Stomach (tissue), 9 donors: ENCODE measurements around the gene UNC93A. TPM values are rescaled to one million over a fixed set of nuclear protein-coding genes. Genes with fewer than 3 reads are reported as not detected.
"Not testable (repeated sequence)": the region's sequence is repeated elsewhere in the genome, so short reads cannot be mapped to it uniquely, and the experiment has no call there.

ENCODE experiments used
- DNase-seq, 2 donors: peaks; one replicate each; pipeline versions ENCODE4 v3.0.0 to v3.0.0-alpha.2; 2013 to 2019
- H3K27ac ChIP-seq, 5 donors: fragments of 200-600 bp in 4 of 5; sonication (generic) in 4 of 5; one replicate each; pipeline ENCODE4 v1.5.1; 2013 to 2019; ENCODE audit warnings: mild to moderate bottlenecking in 1 of 5, moderate library complexity in 1 of 5
- H3K27me3 ChIP-seq, 3 donors: fragments of 200-600 bp; sonication (generic); one replicate each; pipeline ENCODE4 v1.5.1; 2017 to 2019; ENCODE audit warnings: mixed run types in 1 of 3
- H3K36me3 ChIP-seq, 4 donors: fragments of 200-600 bp; sonication (generic); 1 replicate in 3 of 4; 2 replicates in 1 of 4; pipeline ENCODE4 v1.5.1; 2016 to 2019
- H3K4me1 ChIP-seq, 4 donors: fragments of 200-600 bp; sonication (generic); one replicate each; pipeline ENCODE4 v1.5.1; 2016 to 2019
- H3K4me3 ChIP-seq, 4 donors: fragments of 200-600 bp; sonication (generic) in 3 of 4; one replicate each; pipeline ENCODE4 v1.5.1; 2016 to 2019; ENCODE audit warnings: mild to moderate bottlenecking in 1 of 4
- H3K9me3 ChIP-seq, 4 donors: fragments of 200-600 bp; sonication (generic); one replicate each; pipeline ENCODE4 v1.5.1; 2016 to 2019
- EP300 ChIP-seq: sonication (generic); formaldehyde crosslinking; IDR thresholded peaks from one replicate; pipeline ENCODE4 v1.6.1; 2017; ENCODE audit warnings: antibody characterized with exemption
- POLR2A ChIP-seq, 4 donors: fragments of 450-650 bp; IDR thresholded peaks; one replicate each; pipeline ENCODE4 v1.6.1; 2016; ENCODE audit warnings: antibody characterized with exemption in 4 of 4, control low read depth in 2 of 4, mild to moderate bottlenecking in 1 of 4, moderate library complexity in 1 of 4
- POLR2AphosphoS5 ChIP-seq, 3 donors: sonication (generic); formaldehyde crosslinking; IDR thresholded peaks; one replicate each; pipeline ENCODE4 v1.6.1; 2016; ENCODE audit warnings: antibody characterized with exemption in 3 of 3
- WGBS, 5 donors: extraction: QIAGEN DNeasy Blood & Tissue Kit in 3 of 5; methylation state at CpG; one replicate each; pipeline versions ENCODE4 v1.1.5 to v1.1.7; 2013 to 2018; 5-methylcytosine and 5-hydroxymethylcytosine counted together
- intact Hi-C: fragments of 100-400 bp; cut with DNase I; formaldehyde crosslinking; loops from one replicate; pipeline ENCODE4 v1.15.1; 2023; ENCODE audit warnings: low total_unique reads
- polyA plus RNA-seq, 3 donors: library from polyadenylated mRNA; stranded (reverse); fragments of 200-250 nt; gene quantifications; one replicate each; pipeline ENCODE4 v1.2.3, GENCODE V29; 2013
- total RNA-seq, 5 donors: library from RNA; depleted of rRNA; stranded (reverse); fragments of >200 nt; gene quantifications; one replicate each; pipeline versions ENCODE4 v1.1.0 to v1.2.3, GENCODE V29; 2014 to 2016
- TF ChIP-seq, protein P1 (sequence below), 7 experiments: fragments of 450-650 bp in 4 of 7; fragments of 200-600 bp in 3 of 7; sonication (generic) in 3 of 7; IDR thresholded peaks; one replicate each; pipeline ENCODE4 v1.5.1; 2016 to 2019; ENCODE audit warnings: antibody characterized with exemption in 7 of 7, control low read depth in 2 of 7, mild to moderate bottlenecking in 1 of 7
- donor health status: healthy with polysubstance abuse.
- donor health status: Bipolar disorder and iron deficiency.
- donor health status: healthy.

UNC93A gene
- total and polyA plus RNA-seq, 8 donors = 0.13 to 0.73 TPM; not detected in 6

DNA sequence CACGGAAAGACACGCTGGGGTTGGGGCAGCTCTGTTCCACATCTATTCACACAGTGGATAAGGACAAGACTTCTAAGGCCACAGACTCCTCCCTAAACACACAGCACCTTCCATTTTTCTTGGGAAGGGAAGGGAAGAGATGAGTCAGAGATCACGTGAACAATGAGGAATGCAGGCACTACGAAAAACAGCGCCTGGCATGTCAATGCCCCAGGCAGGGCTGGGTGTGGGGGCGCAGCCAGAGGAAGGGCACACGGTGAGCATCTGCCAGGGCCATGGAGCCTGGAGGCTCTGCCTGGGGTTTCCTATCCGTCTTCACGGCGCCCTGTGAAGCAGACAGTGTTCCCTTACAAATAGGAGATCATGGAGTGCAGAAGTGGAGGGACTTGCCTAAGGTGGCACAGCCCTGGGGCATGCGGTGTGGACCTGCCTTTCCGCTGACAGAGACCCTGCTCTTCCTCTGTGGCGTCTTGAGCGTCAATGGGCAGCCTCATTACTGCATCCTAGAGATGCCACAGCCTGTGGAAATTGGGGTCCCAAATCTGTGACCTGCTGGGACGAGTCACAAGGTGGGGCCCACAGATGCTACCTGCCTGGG is 15.4 kb downstream of the UNC93A start:
- no peak for TF ChIP-seq POLR2A (IDR thresholded peaks at IDR 0.05)
- no peak for TF ChIP-seq EP300
- TF ChIP-seq, protein P1, sequence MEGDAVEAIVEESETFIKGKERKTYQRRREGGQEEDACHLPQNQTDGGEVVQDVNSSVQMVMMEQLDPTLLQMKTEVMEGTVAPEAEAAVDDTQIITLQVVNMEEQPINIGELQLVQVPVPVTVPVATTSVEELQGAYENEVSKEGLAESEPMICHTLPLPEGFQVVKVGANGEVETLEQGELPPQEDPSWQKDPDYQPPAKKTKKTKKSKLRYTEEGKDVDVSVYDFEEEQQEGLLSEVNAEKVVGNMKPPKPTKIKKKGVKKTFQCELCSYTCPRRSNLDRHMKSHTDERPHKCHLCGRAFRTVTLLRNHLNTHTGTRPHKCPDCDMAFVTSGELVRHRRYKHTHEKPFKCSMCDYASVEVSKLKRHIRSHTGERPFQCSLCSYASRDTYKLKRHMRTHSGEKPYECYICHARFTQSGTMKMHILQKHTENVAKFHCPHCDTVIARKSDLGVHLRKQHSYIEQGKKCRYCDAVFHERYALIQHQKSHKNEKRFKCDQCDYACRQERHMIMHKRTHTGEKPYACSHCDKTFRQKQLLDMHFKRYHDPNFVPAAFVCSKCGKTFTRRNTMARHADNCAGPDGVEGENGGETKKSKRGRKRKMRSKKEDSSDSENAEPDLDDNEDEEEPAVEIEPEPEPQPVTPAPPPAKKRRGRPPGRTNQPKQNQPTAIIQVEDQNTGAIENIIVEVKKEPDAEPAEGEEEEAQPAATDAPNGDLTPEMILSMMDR (IDR thresholded peaks at IDR 0.05) = no peak
- TF ChIP-seq POLR2AphosphoS5 (IDR thresholded peaks at IDR 0.05) = no peak
- WGBS, 5 donors = 73 to 81% (median 78%) methylated on average over 13 to 15 of the region's 15 CpGs
- Histone ChIP-seq H3K4me3 (no peak overlapping the region), H3K36me3 (no peaks in the 10 kb centered on the region), H3K4me1 (peaks cover 0 to 13% (median 6%) of the 10 kb centered on the region in 4 donors), H3K27me3 (peaks cover 0 to 7% (median 0%) of the 10 kb centered on the region in 3 donors), H3K9me3 (no peaks in the 10 kb centered on the region), H3K27ac (no peak overlapping the region)
- DNase-seq = peak in 1 of 2 donors; percentile 34
- intact Hi-C loops = no loop called here

DNA sequence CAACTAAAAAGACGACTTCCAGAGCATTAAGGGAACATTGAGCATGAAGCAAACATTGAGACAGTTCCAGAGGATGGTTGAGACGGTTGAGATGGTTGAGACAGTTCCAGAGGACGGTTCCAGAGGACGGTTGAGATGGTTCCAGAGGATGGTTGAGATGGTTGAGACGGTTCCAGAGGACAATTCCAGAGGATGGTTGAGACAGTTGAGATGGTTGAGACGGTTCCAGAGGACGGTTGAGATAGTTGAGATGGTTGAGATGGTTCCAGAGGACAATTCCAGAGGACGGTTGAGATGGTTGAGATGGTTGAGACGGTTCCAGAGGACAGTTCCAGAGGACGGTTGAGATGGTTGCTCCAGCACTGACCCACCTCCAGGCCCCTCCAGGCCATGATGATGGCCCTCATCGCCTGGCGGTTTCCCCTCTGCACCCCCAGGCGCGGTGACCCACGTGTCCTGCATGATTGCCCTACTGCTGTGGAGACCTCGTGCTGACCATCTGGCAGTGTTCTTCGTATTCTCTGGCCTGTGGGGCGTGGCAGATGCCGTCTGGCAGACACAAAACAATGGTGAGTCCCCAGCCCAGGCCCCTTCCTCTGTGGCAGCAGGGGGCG is 16.3 kb downstream of the UNC93A start:
- DNase-seq = no peak
- no peak for TF ChIP-seq POLR2A (IDR thresholded peaks at IDR 0.05)
- H3K27me3 ChIP-seq = peaks cover 0 to 7% (median 0%) of the 10 kb centered on the region in 3 donors
- peaks cover 0 to 13% (median 7%) of the 10 kb centered on the region in 4 donors for H3K4me1 ChIP-seq
- no peaks in the 10 kb centered on the region for H3K9me3 ChIP-seq
- 78 to 87% (median 85%) methylated on average over 20 of the region's 20 CpGs for WGBS, 5 donors
- no peak overlapping the region for H3K27ac ChIP-seq
- no peaks in the 10 kb centered on the region for H3K36me3 ChIP-seq
- intact Hi-C loops = no loop called here
- no peak overlapping the region for H3K4me3 ChIP-seq

DNA sequence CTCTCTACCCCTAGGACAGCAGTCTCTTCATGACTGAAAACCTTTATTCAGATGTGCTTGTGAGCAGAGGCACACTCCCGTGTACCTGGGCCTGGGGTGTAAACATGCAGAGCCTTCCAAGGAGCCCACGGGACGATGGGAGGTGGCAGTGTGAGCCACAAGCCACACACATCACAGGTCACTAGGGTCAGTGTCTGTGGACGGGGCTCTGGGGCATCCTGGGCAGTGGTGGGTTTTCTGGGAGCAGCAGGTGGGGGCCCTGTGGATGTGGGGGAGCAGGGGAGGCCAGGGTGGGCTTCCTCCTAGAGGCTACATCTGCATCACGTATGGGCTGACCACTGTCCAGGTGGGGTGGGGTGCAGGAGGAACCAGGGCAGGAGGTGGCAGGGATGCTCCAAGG is 17.1 kb downstream of the UNC93A start:
- TF ChIP-seq POLR2AphosphoS5 (IDR thresholded peaks at IDR 0.05) (no peak), POLR2A (IDR thresholded peaks at IDR 0.05) (no peak), EP300 (no peak)
- TF ChIP-seq, protein P1 (IDR thresholded peaks at IDR 0.05) = no peak
- Histone ChIP-seq H3K9me3 (no peaks in the 10 kb centered on the region), H3K27ac (no peak overlapping the region), H3K4me3 (no peak overlapping the region), H3K4me1 (peaks cover 0 to 13% (median 7%) of the 10 kb centered on the region in 4 donors), H3K27me3 (peaks cover 0 to 7% (median 0%) of the 10 kb centered on the region in 3 donors), H3K36me3 (no peaks in the 10 kb centered on the region)
- 74 to 88% (median 87%) methylated on average over 5 of the region's 5 CpGs for WGBS, 5 donors
- no peak for DNase-seq
- intact Hi-C loops = no loop called here

DNA sequence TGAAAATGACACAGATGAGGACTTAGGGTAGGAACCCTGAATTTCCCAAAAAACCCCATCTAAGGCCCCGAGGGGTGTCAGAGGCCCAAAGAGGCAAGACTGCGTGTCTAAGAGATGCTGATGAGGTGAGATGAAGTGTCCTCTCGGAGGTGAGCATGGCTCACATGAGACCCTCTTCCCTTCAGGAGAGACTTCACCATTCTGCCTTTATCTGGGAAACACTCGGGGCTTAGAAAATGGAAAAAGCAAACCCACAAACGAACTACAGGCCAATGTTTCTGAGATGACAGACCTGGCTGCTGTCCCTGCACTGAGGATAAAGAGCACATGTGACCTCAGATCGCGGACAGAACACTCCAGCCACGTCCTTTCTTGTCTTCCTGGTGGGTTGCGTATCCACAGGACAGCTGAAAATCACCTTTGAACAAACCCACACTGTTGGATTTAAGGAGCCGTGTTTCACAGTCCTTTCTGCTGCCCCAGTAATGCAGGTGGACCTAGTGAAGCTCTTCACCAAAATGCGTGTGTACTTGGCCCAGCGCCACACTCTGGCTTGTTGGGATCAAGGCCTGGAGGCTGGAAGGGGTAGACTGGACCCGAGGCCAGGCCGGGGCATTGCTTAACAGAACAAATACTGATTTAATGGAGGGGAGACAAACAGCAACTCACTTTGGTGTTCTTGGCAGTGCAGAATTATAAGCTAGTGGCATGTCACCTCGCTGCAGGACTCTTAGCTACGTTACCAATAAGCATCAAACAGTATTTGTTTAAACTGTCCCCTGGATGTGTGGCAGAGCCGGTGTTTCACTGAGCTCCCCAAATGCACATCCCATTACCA is 18.5 kb downstream of the UNC93A start:
- H3K27ac ChIP-seq, H3K36me3 ChIP-seq, H3K9me3 ChIP-seq, H3K27me3 ChIP-seq, intact Hi-C loops, DNase-seq, H3K4me3 ChIP-seq: not testable (repeated sequence)
- H3K4me1 ChIP-seq = peaks cover 0 to 13% (median 7%) of the 10 kb centered on the region in 4 donors
- WGBS, 5 donors = 57 to 71% (median 67%) methylated on average over 12 to 17 of the region's 17 CpGs

DNA sequence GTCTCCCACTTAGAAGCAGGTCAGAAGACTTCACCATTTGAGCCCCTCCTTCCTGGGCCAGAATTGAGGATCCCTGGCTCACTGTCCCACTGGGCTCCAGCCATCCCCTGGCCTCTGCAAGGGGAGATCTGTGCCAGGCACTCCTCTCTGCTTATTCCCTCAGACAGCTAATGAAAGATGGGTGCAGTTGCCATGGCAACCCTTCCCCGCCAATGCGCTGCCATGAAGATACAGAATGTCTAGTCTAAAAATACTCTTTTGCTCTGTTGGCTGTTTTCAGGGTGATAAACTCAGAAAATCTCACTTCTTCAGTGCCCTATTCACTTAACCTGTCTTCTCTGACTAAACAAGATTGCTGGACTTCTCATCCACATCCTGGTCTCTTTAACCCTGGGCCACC is 20.2 kb downstream of the UNC93A start:
- H3K27ac ChIP-seq = no peak overlapping the region
- intact Hi-C loops = no loop called here
- 66 to 81% (median 75%) methylated on average over 2 of the region's 2 CpGs for WGBS, 5 donors

DNA sequence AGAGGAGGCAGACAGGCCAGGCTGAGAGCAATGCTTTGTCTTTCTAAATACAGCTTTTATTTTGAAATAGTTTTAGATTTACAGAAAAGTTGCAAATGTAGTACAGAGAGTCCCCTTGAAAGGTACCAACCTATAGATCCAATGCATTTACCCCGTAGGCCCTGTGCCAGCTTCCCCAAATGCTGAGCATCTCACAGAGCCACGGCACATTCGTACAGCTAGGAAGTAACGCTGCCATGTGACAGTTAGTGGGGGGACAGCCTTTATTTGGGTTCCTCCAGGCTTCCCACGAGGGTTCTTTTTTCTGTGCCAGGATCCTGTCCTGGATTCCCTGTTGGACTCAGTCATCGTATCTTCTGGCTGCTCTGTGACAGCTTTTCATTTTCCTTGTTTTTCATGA is 20.6 kb downstream of the UNC93A start:
- H3K27me3 ChIP-seq, H3K36me3 ChIP-seq, intact Hi-C loops, H3K9me3 ChIP-seq, DNase-seq, H3K4me3 ChIP-seq, H3K27ac ChIP-seq: not testable (repeated sequence)
- H3K4me1 ChIP-seq = peaks cover 0 to 13% (median 7%) of the 10 kb centered on the region in 4 donors
- WGBS, 5 donors = 82 to 91% (median 85%) methylated on average over 5 to 6 of the region's 6 CpGs

More for the DNA sequence above, 20.2 kb downstream of the UNC93A start:
- no peaks in the 10 kb centered on the region for H3K27me3 ChIP-seq
- H3K36me3 ChIP-seq = no peaks in the 10 kb centered on the region
- no peak overlapping the region for H3K4me3 ChIP-seq
- H3K4me1 ChIP-seq = peaks cover 0 to 13% (median 7%) of the 10 kb centered on the region in 4 donors
- H3K9me3 ChIP-seq = no peaks in the 10 kb centered on the region
- no peak for TF ChIP-seq EP300
- TF ChIP-seq, protein P1 (IDR thresholded peaks at IDR 0.05) = no peak
- TF ChIP-seq POLR2AphosphoS5 (IDR thresholded peaks at IDR 0.05) = no peak
- no peak for TF ChIP-seq POLR2A (IDR thresholded peaks at IDR 0.05)
- DNase-seq = peak in 1 of 2 donors; percentile 66
